ENCODE data around the gene SWT1.
"Not testable (repeated sequence)": the region's sequence is repeated elsewhere in the genome, so short reads cannot be mapped to it uniquely, and the experiment has no call there.

GRCh38 chr1:185321653-185322221 is 164.8 kb downstream of the SWT1 start:
- not testable (repeated sequence) for TF ChIP-seq CTCF (IDR thresholded peaks at IDR 0.05; ENCODE audit: low read length); EZH2 (IDR thresholded peaks at IDR 0.05; ENCODE audit: borderline replicate concordance, low read length)
